Effector CD4-positive, alpha-beta T cell (primary cell): ENCODE results near the gene SLC7A4.

Source experiments
- DNase-seq: peaks from one replicate; pipeline ENCODE4 v3.0.0-alpha.2; 2020

SLC7A4 gene

DNA sequence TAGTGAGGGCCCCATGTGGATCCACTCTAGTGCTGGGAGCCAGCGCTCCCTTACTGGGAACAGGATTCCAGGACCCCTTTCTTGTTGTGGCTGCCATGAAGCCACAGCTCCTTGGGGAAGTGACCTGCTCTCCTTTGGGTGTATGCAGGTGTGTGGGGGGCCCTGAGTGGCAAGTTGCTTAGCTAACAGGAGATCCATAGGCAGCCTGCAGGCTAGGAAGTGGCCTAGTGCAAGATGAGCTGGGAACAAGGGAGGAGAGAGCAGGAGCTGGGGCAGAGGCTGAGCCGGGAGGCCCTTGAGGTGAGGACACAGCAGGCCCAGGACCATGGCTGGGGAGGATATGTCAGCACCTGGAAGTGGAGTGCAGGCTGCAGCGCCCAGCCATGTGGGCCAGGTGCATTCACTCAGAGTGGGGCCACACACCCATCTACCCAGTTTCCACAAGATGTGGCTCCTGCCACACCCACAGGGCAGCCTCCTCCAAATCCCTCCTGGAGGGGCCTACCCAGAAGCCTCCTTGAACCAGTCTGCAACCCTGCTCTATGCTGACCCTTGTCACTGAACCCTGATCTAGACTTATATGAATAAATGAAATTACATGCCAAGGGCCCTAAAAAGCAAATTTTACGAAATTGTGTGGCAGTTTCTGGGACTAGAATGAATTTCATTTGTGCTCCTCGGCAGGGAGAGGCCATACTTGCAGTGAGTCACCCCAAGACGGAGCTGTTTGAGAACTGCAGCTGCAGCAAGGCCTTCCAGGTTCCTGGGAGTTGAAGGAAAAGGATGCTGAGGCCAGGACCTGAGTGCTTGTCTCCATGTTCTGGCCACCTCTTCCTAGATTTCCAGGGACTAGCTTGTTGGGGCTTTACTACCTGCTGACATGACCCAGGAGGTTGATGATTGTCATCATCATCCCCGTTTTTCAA, 33.7 kb downstream of the SLC7A4 start:
- DNase-seq: no peak

DNA sequence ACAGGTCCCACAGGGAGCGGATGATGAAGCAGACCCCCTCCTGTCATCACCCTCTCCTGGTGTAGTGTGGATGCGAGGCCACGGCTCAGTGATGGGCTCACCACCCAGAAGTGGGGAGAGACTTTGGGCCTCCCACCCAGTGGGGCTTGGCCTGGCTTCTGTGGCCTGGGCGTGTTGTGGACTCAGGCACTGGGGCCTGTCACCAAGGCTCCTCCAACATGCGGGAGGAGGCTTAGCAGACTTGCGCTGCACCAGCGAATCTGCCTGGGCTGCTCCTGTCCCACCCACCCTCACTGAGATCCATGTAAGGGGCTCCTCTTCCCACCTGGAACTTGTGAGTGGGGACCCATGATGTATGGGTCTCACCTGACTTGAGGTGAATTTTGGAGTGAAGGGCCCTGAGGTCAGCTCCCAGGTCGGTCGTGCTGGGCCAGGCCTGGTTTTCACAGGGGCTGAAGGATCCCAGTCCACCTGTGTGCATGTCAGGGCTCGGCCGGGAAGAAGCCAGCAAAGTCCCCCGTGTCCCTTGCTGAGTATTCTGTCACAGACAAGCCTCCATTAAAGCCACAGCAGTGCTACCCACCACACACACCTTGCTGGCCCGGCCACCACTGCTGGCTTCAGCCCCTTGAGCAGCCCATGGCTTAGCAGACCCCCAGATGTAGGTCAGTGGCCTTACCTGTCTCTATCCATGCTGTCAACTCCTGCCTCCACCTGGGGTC, 34.7 kb downstream of the SLC7A4 start:
- DNase-seq: no peak

DNA sequence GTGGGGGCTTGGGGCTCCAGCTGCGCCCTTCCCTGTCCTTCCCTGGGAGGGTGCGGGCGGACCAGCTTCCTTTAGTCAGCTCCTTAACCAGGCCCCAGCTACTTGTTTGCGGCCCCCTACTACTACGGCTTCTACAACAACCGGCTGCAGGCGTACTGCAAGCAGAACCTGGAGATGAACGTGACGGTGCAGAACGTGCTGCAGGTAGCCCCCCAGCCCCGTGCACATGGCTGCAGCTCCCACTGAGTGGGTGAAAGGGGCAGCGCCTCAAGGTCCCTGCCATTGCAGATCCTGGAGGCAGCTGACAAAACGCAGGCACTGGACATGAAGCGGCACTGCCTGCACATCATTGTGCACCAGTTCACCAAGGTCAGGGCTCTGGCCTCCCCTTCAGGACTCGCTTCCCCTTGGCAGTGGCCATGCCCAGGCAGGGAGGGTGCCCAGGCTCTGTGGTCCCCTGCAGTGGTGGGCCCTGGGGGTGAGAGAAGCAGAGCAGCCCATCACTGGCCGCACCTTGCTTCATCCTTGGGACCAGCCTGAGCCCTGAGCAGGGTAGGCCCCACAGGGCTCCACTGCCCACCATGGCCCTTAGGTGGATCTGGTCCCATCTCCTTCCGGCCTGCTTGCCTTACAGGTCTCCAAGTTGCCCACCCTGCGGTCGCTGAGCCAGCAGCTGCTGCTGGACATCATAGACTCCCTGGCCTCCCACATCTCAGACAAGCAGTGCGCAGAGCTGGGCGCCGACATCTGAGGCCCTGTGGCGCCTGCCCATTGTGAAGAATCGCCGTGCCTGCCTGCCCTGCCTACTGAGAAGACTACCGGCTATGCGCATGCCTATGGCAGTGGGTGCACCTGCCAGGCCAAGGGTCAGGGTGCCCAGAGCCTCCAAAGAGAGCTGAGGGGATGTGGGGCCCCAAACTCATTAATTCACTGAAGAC, 35.5 kb downstream of the SLC7A4 start:
- no peak for DNase-seq

DNA sequence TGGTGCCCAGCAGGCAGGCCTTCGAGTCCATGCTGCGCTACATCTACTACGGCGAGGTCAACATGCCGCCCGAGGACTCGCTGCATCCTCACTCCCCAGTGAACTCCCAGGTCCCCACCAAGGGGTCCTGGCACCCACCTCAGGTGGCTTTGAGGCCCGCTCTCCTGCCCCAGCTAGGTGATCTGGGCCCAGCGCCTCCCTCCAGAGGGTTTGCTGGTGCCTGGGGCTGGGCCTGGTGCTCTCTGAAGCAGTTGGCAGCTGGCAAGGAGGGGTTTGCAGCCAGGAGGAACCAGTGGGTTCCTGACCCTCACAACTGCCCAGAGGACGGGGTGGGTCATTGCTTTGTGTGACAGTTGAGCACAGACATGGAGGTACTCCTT, 36.3 kb downstream of the SLC7A4 start:
- DNase-seq: no peak

DNA sequence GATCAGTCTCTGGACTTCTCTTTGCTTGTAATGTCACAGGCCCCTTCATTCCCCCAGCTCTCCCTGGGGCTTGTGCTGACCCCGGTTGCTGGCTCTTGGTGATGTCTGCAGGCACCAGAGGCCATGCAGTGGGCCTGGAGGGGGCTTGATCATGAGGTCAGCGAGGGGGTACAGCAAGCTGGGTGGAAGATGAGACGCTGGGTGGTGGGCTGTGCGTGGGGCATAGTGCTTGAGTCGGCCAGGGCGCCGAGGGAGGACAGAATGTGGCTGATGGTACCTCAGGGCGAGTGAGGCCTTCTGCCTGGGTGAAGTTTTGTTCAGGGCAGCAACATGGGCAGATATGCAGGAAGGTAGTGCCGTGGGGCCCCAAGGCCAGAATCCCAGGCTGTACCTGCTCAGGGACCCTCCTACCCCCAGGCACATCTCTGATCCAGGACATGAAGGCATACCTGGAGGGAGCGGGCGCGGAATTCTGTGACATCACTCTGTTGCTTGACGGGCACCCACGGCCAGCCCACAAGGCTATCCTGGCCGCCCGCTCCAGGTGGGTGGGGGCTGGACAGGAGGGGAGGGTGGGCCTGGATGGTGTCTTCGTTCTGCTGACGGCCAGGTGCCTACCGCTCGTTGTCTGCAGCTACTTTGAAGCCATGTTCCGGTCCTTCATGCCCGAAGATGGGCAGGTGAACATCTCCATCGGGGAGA, 36.9 kb downstream of the SLC7A4 start:
- DNase-seq: no peak

DNA sequence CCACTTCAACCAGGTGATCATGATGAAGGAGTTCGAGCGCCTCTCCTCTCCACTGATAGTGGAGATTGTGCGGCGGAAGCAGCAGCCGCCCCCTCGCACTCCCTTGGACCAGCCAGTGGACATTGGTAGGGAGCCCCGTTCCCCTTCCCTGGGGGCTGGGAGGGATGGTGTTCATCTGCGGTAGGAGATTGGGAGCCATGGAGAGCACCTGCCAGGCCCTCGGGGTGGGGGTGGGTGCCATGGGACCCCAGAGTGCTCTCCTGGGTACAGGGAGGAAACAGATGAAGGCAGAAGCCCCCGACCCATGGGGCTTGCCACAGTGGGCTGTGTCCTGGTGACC, 37.5 kb downstream of the SLC7A4 start:
- no peak for DNase-seq

DNA sequence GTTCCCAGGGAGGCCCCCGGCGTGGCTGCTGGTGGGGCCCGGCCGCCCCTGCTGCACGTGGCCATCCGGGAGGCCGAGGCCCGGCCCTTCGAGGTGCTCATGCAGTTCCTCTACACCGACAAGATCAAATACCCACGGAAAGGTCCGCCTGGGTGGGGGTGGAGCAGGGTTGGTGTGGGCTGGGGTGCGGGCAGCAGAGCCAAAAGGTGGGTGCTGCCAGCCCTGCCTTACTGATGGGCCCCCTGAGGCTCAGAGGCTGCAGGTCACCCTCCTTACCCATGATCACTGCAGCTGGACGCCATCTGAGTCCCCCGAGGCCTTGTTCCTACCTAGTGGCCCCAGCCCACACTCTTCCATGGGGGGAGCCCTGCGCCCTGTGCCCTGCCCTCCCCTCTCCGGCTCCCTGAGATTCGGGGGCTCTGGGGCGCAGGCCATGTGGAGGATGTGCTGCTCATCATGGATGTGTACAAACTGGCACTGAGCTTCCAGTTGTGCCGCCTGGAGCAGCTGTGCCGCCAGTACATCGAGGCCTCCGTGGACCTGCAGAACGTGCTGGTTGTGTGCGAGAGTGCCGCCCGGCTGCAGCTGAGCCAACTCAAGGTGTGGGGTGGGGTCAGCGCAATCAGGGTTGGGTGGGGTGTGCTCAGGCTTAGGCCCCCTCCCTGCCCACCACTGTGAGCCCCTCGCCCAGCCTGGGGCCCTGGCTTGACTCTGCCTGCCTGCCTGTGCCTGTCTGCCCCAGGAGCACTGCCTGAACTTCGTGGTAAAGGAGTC, 38.0 kb downstream of the SLC7A4 start:
- DNase-seq: no peak

DNA sequence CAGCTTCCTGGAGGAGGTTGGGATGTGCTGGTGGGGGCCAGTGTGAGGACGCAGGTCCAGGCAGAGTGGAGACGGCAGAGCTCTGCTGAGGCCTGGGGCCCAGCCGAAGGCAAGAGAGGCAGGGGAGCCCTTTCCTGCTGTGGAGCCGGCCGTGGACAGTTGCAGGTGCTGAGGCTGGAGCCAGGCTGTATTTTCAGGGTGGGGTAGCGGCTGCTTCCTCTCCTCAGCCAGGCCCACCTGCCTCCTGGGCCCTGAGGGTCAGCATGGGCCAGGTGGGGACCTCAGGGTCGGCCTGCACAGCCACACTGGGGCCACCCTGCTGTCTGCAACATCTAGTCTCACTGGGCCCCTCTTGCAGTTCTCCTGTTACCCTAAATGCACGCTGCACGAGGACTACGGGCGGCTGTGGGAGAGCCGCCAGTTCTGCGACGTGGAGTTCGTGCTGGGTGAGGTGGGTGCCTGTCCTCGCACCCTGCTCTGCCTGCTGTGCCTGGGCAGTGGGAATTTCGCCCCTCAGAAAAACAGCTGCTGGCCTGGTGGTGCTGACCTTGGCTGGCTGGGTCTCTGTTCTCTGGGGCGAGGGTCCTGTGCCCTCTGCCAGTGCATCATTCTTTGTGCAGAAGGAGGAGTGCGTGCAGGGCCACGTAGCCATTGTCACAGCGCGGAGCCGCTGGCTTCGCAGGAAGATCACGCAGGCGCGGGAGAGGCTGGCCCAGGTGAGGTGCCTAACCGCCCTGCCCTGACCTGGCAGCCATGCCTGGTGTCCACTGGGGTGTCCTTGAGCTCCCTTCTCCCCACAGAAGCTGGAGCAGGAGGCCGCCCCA, 38.8 kb downstream of the SLC7A4 start:
- no peak for DNase-seq

DNA sequence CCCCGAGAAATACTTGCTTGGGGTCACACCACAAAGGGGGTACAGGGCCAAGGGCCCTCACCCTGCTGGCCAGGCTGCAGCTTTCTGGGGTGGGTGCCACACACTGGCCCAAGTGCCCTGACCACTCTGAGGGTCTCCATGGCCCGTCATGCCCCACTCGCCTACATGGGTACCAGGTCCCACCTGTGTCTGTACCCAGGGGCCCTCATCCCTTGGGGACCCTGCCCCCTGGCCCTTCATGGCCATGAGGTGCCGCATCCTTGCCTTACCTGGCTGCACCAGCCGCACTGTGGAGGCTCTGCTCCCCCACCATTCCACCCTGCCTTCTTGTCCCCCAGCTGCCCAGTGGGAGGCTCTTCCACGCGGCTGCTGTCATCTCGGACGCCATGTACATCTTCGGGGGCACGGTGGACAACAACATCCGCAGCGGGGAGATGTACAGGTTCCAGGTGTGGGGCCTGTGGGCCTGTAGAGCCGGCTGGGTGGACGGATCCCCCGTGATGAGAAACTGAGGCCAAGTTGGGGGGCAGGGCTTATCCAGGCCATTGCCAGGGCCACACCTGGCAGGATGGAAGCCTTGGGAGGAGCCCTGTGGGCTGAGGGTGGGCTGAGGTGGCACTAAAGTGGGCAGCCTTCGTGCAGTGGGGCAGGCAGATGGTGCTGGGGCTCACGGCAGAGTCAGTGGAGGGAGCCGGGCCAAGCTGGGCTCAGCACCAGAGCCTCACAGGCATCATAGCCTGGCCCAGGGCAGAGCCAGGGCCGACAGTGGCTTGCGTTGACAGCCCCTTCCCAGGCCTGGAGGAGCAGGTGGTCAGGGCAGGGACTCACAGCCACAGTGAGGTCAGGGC, 39.7 kb downstream of the SLC7A4 start:
- DNase-seq: no peak

DNA sequence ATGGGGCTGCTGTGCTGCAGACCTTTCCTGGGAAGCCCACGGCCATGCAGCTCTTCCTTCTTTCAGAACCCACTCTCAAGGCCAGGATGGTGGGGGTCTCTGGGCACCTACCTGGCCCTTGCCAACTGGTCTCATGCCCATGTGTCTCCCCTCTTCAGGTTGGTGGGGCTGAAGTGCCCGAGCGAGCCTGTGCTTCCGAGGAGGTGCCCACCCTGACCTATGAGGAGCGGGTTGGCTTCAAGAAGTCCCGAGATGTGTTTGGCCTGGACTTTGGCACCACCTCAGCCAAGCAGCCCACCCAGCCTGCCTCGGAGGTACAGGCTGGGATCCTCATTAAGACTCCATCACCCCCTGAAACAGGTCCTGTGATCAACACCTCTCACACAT, 40.3 kb downstream of the SLC7A4 start:
- no peak for DNase-seq

DNA sequence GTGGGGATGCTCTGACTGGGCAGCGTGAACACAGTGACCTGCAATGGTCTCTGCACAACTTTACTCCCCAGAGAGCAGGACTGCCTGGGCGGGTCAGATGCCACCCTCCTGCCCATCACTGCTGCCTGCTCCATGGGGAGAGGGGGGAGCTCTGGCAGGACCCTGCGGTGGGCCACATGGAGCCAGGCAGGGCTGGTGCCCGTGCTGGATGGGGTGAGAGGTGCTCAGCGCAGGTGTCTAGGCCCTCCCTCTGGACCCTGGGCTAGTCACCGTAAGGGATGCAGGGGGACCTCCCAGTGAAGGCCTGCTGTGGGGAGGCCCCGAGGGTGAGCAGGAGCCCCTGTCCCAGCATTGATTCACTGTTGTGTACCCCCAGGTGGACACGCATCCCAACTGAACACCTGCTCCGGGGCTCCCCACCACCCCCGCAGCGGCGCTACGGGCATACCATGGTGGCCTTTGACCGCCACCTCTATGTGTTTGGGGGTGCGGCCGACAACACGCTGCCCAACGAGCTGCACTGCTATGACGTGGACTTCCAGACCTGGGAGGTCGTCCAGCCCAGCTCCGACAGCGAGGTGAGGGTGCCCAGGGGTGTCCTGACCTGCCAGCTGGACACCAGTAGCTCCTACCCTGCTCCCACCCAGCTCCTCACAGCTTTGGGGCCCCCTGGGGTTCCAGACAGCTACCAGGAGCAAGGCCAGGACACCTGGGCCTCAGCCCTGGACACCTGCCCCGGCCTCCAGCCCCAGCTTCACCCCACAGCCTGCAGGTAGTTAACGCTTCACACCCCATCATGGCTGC, 40.9 kb downstream of the SLC7A4 start:
- DNase-seq: no peak

DNA sequence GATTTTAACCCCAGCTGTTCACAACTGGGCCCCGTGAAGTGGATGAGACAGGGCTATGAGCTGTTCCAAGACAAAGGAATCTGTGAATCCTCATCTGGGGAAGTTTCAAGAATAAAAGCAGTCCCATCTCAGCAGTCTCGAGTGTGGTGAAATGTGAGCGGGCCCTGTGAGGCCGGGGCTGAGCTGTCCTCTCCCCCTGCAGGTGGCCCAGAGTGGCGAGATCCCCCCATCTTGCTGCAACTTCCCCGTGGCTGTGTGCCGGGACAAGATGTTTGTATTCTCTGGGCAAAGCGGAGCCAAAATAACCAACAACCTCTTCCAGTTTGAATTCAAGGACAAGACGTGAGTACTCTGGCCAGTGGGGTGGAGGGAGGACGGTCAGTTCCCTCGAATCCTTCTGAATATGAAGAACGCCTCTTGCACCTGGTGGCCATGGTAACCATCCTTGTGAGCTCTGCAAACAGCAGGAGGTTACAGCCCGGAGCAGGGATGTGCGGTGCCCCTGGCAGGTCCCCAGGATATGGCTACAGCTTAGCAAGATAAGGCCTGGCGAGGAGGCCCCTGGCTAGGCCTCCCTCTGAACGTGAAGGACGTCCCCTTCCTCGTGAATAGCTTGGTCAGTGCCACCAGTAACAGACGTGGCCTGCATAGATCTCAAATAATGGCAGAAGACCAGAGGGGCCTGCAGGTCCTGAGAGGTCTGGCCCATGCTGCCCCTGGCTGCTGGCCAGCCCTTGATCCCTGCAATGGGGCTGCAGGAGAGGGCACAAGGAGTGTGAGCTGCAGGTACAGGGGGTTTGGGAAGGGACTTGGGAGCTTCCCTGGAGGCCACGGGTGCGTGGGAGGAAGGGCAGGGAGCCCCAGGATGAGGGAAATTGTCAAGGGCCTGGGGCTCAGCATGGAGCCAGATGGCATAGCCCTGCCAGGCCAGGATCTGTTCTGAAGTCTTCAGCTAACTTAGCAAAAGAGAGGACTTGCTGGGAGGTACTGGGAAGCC, 41.9 kb downstream of the SLC7A4 start:
- DNase-seq: no peak

DNA sequence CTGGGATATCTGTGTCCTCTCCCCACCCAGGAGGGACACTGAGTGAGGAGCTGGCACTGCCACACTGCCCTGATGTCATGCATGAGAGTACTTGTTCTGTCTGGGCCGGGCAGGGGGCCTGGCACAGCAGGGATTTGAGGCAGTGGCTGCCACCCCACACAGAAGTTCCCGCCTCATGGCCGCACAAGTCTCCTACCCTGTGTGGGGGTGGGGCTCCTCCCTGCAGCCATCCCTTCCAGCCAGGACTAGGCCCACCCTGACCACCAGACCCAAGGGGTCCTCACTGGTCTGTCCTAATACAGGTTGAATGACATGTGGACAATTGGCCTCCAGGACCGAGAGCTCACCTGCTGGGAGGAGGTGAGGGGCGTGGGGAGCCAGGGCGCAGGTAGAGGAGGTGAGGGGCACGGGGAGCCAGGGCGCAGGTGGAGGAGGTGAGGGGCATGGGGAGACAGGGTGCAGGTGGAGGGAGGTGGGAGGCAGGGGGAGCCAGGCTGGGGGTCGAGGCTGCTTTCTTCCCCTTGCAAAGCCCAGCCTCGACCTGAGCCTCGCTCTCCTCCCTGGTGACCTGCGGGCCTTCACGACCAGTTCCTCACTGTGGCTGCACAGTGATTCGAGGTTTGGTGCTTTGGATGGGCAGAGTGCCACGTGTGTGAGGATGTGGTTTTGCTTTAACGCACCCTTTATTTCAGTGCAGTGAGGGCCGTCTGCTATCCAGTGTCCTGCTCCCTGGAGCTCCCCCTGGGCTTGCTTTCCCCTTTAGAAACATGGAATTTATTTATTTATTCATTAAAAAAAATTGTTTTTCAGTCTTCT, 42.8 kb downstream of the SLC7A4 start:
- no peak for DNase-seq

DNA sequence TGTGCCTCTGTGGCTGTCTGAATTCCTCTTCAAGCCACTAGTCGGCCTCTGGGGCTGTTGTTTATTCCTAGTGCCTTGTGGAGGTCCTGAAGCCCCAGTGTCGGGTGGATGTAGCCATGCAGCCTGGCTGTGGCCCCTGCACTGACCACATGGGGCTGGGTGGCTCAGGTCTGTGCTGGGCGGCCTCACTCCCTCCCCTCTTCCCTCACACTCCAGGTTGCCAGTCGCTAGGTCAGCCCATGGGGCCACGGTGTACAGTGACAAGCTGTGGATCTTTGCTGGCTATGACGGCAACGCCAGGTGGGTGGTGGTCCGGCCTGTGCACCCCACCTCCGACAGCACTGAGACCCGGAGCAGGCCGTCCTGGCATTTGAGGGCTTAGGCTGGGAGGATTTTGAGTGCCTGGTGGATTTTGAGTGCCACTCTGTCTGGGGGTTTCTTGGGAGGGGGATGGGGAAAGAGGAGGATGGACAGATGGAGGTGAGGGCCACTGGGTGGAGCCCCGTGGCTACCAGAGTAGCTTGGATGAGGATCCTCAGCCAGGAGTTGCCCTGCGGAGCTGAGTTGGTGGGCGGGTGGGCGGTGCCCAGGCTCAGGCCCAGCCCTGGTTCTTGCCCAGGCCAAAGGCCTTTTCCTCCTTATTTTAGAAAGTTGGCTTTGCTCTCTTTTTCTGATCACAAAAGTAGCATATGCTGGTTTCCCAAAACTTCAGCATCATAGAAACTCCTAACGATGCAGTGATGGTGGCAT, 43.6 kb downstream of the SLC7A4 start:
- DNase-seq: no peak

DNA sequence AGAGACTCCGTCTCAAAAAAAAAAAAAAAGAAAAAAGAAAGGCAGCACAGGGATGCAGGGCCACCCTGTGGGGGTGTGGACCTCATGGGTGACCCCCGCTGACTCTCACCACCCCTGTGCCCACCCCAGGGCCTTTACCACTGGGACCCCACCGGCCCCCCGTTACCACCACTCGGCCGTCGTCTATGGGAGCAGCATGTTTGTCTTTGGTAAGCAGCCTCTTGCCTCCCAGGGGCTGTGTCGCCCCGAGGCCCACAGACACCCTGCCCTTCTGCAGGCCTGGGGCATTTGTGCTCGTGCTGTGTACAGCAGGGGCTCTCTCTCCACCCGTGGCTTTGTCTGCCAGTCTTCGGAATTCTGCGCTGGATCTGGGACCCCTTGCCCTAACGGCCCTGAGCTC, 45.0 kb downstream of the SLC7A4 start:
- no peak for DNase-seq

DNA sequence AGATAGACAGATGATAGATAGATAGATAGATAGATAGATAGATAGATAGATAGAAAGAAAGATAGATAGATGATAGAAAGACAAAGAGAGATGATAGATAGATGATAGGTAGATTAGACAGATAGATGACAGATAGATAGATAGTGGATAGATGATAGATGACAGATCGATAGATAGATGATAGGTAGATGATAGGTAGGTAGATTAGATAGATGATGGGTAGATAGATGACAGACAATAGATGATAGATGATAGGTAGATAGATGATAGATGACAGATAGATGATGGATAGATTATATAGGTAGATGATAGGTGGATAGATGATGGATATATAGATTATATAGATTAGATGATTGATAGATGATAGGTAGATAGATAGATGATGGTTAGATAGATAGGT, 46.0 kb downstream of the SLC7A4 start:
- DNase-seq: no peak
